Measurements from ENCODE around the gene BABAM2.
"Not testable (repeated sequence)": the region's sequence is repeated elsewhere in the genome, so short reads cannot be mapped to it uniquely, and the experiment has no call there.

Gene BABAM2

GRCh38 chr2:27960237-27960912 lies 69.8 kb downstream of the BABAM2 start:
- no peak overlapping the region for H3K4me3 ChIP-seq (ENCODE audit: low read length)
- TF ChIP-seq ZNF274 (IDR thresholded peaks at IDR 0.05; ENCODE audit: low read depth, low read length) = no peak

DNA sequence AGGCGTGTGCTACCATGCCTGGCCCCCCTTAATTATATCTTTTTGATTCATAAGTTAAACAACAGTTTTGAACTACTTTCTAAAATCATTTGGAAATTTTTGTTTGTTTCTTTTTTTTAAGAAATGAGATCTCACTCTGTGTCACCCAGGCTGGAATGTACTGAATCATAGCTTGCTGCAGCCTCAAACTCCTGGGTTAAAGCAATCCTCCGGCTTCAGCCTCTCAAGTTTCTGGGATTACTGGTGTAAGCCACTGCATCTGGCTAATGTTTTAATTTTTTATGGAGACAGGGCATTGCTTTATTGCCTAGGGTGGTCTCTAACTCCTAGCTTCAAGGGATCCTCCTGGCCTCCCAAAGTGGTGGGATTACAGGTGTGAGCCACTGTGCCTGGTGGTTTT lies 71.5 kb downstream of the BABAM2 start:
- H3K4me3 ChIP-seq (ENCODE audit: low read length) = no peak overlapping the region
- TF ChIP-seq ZNF274 (IDR thresholded peaks at IDR 0.05; ENCODE audit: low read depth, low read length) = no peak

- no peak for TF ChIP-seq ZNF274 (IDR thresholded peaks at IDR 0.05; ENCODE audit: low read depth, low read length)
- H3K4me3 ChIP-seq (ENCODE audit: low read length) = no peak overlapping the region
Measured at GRCh38 chr2:27963472-27963871, 72.9 kb downstream of the BABAM2 start.

GRCh38 chr2:27964067-27964466 lies 73.5 kb downstream of the BABAM2 start:
- TF ChIP-seq ZNF274 (IDR thresholded peaks at IDR 0.05; ENCODE audit: low read depth, low read length) = no peak
- no peak overlapping the region for H3K4me3 ChIP-seq (ENCODE audit: low read length)

DNA sequence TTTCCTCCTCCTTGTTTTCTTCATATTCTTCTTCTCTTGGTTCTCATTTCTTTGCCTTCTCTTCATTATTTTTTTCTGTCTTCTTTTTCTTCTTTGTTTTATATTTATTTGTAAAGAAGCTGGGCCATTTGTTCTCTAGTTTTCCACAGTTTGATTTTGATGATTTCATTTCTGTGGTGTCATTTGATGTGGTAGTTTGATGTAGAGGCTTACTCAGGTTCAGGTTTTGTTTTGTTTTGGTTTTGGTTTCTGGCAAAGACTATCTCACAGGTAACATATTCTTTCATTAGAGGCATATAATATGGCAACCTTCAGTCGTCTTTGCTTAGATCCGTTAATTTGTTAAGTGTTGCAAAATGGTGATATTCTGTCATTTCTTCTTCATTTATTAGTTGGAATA lies 75.3 kb downstream of the BABAM2 start:
- no peak for TF ChIP-seq ZNF274 (IDR thresholded peaks at IDR 0.05; ENCODE audit: low read depth, low read length)
- H3K4me3 ChIP-seq (ENCODE audit: low read length) = no peak overlapping the region

- H3K4me3 ChIP-seq (ENCODE audit: low read length) = no peak overlapping the region
- TF ChIP-seq ZNF274 (IDR thresholded peaks at IDR 0.05; ENCODE audit: low read depth, low read length) = no peak
Measured at GRCh38 chr2:27966466-27966865, 75.9 kb downstream of the BABAM2 start.

GRCh38 chr2:27967076-27967475 lies 76.5 kb downstream of the BABAM2 start:
- no peak for TF ChIP-seq ZNF274 (IDR thresholded peaks at IDR 0.05; ENCODE audit: low read depth, low read length)
- no peak overlapping the region for H3K4me3 ChIP-seq (ENCODE audit: low read length)

DNA sequence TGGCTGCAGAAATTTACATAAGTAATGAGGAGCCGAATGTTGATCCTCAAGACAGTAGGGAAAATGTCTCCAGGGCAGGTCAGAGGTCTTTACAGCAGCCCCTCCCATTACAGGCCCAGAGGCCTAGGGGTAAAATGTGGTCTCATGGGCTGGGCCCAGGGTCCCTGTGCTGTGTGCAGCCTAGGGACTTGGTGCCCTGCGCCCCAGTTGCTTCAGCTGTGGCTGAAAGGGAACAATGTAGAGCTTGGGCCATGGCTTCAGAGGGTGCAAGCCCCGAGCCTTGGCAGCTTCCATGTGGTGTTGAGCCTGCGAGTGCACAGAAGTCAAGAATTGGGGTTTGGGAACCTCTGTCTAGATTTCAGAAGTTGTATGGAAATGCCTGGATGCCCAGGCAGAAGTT lies 77.5 kb downstream of the BABAM2 start:
- not testable (repeated sequence) for H3K4me3 ChIP-seq (ENCODE audit: low read length)

DNA sequence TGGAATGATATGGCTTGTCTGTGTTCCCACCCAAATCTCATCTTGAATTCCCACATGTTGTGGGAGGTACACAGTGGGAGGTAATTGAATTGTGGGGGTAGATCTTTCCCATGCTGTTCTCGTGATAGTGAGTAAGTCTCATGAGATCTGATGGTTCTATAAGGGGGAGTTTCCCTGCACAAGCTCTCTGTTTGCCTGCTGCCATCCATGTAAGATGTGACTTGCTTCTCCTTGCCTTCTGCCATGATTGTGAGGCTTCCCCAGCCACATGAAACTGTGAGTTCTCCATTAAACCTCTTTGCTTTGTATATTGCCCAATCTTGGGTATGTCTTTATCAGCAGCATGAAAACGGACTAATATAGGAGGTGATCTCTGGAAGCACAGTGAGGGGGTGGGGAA lies 78.4 kb downstream of the BABAM2 start:
- not testable (repeated sequence) for H3K4me3 ChIP-seq (ENCODE audit: low read length)

DNA sequence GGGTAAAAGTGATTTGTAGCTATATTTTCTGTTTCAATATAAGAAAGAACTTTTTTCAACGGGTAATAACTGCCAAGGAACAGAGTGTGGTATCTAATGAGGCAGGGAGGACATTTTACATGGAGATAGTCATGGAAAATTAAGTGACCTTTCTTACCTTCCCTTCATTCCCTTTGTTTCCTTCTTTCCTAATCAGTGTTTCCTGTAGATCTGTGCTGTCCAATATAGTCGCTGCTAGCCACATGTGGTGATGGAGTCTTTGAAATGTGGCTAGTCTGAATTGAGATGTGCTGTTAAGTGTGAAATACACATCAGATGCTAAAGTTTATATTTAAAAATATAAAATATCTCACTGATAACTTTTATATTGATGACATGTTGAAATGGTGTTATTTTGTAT lies 81.8 kb downstream of the BABAM2 start:
- H3K4me3 ChIP-seq (ENCODE audit: low read length) = no peak overlapping the region
- no peak for TF ChIP-seq ZNF274 (IDR thresholded peaks at IDR 0.05; ENCODE audit: low read depth, low read length)

DNA sequence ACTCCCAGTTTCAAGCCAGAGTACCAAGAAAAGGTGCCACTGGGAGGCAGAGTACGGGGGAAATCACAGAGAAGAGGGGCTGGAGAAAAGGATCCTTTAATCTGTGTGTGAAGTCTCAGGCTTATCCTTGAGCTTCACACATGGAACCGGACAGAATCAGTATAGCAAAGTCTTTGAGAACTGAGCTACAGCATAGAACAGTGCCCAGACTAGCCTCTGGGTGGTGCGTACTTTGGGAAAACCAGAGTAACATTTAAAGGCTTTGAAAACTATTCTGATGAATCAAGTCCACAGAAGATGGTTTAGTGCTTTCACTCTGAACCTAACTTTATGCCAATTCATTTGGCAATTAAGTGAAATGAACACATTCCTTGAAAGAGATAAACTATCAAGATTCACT lies 83.1 kb downstream of the BABAM2 start:
- H3K4me3 ChIP-seq (ENCODE audit: low read length) = no peak overlapping the region
- no peak for TF ChIP-seq ZNF274 (IDR thresholded peaks at IDR 0.05; ENCODE audit: low read depth, low read length)

DNA sequence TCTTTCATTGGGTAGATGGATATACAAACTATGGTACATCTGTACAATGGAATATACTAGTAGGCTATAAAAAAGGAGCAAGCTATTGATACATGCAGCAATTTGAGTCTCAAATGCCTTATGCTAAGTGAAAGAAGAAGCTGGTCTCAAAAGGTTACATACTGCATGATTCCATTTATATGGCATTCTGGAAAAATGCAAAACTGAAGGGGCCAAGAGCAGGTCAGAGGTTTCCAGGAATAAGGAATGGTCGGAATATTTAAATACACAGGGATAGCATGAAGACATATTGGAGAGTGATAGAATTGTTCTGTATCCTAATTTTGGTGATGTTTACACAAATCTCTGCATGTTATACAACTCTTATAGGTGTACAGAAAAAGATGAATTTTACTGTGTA lies 85.8 kb downstream of the BABAM2 start:
- TF ChIP-seq ZNF274 (IDR thresholded peaks at IDR 0.05; ENCODE audit: low read depth, low read length) = no peak
- no peak overlapping the region for H3K4me3 ChIP-seq (ENCODE audit: low read length)

DNA sequence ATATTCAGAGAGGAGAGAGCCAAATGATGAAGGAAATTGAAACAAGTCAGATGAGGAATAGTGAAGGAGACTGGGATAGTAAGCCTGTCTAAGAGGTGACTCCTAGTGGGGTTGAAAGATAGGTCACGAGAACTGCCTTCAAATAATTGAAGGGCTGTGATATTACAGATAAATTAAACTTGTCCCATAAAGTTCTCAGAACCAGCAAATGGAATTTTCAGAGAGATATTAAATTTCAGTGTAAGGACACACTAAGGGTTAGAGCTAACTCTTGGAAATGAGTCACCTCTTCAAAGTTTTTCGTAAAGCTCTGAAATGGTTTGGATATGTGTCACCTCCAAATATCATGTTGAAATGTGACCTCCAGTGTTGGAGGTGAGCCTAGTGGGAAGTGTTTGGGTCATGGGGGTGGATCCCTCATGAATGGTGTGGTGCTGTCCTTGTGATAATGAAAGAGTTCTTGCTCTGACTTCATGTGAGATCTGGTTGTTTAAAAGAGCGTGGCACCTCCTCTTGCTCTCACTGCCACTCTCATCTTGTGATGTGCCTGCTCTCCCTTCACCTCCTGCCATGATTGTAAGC lies 87.3 kb downstream of the BABAM2 start:
- TF ChIP-seq ZNF274 (IDR thresholded peaks at IDR 0.05; ENCODE audit: low read depth, low read length) = no peak
- H3K4me3 ChIP-seq (ENCODE audit: low read length) = no peak overlapping the region

GRCh38 chr2:27978761-27979160 lies 88.2 kb downstream of the BABAM2 start:
- H3K4me3 ChIP-seq (ENCODE audit: low read length) = not testable (repeated sequence)

DNA sequence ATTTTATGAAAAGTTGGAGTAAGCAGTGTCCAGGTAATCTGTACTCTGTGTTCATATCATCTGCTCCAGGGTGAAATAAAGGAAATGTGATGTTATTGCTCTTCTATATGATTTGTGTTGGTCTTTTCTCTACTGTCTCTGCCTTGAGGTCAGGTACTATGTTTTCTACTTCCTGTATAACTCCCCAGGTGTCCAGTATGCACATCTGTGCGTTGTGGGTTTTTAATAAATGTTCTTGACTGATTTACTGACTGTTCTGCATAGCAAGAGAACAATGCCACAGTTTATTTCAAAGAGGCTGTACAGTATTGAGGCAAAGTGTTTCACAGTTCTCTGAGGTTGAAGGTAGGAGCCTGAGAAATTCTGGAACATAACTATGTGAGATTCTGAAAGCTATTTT lies 89.7 kb downstream of the BABAM2 start:
- no peak for TF ChIP-seq ZNF274 (IDR thresholded peaks at IDR 0.05; ENCODE audit: low read depth, low read length)
- no peak overlapping the region for H3K4me3 ChIP-seq (ENCODE audit: low read length)

DNA sequence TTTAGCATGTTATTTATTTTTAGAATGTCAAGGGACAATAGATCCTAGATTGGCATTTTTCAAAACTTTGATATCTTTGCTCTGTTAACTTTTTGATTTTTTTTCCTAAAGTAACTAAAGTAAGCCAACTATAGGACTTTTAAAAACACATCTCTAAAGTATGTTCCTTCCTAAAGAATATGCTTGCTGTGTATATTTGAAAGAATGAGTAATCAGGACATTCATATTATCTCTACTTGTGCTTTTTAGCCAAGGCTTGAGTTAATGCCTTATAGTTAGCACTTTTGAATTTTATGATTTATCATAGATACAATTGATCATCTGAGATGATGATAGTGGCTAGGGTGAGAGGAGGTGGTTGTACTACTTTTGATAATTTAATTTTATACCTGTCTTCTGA lies 93.6 kb downstream of the BABAM2 start:
- TF ChIP-seq ZNF274 (IDR thresholded peaks at IDR 0.05; ENCODE audit: low read depth, low read length) = no peak

More for the DNA sequence above, 93.6 kb downstream of the BABAM2 start:
- H3K4me3 ChIP-seq (ENCODE audit: low read length) = no peak overlapping the region
